HG03196 (cell line): ENCODE measurements around the gene DBP.

ENCODE experiments used
- ATAC-seq: cut with Tn5 transposase; IDR thresholded peaks from one replicate; pipeline ENCODE4 v1.9.1; 2021; ENCODE audit not compliant: unreplicated experiment

Gene DBP

DNA sequence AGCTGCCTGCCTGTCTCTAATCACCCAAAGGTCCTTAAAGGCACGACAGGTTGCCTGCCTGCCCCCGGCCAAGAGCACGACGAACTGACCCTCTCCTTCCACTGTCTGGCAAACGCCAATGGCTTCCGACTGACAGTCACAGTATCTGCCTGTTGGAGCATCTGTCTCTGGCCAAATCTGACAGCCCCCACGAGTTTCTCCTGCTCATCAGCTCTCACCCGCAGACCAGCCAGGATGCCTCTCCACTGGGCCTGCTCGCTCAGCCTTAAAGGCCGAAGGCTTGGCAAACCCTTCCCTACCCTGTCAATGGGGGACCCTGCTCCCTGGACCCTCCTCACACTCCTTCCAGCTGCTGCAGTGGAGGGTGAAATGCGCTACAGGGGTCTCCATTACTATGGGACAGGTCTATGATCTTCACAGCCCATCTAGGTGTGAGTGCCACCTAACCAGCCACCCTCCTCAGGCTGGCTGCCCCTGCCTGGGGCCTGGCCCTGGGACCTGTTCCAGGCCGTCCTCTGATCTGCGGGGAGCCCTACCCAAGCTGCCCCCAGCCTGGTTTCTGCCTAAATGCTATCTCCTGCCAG is 23.2 kb downstream of the DBP start:
- no peak for ATAC-seq

DNA sequence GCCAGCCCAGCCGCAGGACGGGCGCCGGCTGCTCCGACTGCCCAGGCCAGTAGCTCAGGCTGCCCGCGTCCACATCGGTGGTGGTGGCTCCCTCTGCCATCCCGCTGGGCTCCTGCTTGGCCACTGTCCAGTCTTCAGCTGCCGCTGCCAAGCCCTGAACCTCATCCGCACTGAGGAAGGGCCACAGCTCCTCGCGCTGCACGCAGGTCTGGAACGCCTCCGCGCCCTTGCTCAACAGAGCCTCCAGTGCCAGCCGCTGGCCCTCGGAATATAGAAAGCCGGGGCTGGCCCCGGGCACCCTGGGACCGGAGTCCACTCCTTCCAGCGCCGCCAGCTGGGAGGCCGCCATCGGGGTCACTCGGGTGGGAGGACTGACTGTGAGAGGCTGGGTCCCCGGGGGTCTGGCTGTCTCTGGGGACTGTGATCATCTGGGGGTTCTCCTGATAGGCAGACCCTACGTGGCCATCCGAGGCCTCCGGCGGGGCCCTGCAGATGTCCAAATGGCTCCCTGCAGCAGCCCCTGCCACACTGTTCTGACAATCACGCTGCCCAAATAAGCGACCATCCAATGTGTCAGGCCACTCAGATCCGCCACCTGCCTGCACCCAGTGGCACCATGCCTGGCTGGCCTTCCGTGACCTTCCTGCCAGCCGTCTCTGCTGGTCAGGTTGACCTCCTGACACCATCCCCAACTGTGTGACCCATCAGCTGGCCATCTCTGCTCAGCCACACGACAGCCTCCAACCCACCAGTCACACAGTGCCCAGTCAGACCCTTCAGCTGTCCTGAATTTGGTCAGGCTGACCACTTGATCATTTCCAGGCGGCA is 23.9 kb downstream of the DBP start:
- ATAC-seq: no peak

DNA sequence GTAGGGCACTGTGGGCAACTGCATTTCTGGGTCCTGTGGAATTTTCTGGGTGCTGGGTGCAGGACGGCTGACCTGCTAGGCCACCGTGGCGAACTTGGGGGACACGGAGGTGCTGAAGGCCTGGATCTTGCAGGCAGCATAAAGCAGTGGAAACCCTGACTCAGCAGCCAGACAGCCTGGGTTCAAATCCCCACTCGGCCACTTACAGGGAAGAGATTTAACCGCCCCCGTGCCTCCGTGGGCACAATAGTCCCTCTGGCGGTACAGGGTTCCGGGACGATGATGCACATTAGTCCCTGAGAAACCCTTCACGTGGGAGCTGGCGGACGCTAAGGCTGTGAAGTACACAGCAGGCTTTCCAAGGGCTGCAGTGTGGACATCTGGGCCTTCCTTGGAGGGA is 25.3 kb downstream of the DBP start:
- no peak for ATAC-seq

DNA sequence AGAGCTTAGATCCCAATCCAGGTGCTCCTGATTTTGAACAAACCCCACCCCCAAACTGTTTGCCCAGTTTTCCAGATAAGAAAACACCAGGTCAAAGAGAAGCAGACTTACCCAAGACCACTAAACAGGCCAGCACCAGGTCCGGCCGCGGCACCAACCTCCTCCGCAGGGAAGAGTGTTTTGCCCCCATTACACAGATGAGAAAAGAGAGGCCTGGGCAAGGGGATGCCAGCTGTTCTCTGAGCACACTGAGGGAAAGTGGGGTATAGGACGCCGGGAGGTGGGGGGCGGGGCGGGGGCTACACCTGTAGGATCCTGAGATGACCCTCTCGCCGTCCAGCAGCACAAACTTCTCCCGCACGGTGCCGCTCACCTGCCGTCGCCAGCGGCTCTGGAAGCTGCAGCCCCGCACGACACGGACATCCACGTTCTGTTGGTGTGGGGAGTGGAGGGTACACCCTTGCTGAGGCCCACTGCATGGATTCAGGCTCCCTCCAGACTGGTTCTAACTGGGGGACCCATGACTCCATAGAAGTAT is 27.5 kb downstream of the DBP start:
- no peak for ATAC-seq

DNA sequence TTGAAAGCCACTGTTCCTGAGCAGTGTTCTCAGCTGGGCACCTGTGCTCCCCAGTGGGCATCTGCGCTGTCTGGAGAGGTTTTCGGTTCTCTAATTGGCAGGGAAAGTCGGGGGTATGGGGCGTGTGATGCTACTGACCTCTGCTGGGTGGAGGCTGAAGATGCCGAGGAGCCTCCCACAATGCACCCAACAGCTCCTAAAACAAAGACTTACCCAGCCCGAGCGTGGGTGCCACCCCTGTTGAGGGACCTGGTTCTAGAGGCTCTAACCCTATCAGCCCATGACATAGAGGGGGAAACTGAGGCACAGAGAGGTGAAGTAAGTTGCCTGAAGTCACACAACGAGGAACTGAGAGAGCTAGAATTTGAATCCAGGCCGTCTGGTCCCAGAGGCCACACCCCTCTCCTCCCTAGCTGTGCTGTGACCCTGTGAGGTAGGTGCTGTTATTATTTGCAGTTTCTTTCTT is 28.3 kb downstream of the DBP start:
- peak; percentile 55 for ATAC-seq

DNA sequence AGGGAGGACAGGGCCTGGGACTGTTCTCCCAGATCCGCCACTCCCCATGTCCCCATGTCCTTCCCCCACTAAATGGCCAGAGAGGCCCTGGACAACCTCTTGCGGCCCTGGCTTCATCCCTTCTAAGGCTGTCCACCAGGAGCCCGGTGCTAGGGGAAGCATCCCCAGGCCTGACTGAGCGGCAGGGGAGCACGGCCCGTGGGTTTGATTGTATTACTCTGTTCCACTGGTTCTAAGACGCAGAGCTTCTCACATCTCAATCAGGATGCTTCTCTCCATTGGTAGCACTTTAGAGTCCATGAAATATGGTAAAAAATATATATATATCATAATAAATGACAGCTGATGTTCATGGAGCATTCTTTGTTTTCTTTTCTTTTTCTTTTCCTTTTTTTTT is 29.8 kb downstream of the DBP start:
- ATAC-seq: no peak

DNA sequence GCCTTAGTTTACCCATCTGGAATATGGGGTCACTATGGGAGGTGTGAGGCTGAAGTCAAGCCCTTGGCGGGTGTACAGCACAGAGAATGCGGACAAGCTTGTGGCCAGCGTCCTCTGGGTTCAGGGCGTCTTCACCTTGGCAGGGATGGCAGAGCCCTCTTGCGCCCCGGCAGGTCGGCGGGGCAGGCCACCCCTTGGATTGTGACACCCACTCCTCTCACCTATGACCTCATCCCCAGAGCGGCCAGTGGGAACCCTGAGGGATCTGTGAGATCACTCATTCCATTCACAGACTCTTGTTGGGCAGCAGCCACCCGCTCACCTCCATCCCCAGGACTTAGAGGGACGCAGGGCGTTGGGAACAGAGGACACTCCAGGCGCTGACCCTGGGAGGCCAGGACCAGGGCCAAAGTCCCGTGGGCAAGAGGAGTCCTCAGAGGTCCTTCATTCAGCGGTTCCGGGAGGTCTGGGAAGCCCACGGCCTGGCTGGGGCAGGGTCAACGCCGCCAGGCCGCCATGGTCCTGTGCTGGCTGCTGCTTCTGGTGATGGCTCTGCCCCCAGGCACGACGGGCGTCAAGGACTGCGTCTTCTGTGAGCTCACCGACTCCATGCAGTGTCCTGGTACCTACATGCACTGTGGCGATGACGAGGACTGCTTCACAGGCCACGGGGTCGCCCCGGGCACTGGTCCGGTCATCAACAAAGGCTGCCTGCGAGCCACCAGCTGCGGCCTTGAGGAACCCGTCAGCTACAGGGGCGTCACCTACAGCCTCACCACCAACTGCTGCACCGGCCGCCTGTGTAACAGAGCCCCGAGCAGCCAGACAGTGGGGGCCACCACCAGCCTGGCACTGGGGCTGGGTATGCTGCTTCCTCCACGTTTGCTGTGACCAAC is 30.5 kb downstream of the DBP start, which contains the start of gene SPACA4:
SPACA4 (plus strand) TSS at position 280 of the 896 bp plus-strand sequence; CDS start at position 517, 237 bp downstream.
- ATAC-seq: no peak

DNA sequence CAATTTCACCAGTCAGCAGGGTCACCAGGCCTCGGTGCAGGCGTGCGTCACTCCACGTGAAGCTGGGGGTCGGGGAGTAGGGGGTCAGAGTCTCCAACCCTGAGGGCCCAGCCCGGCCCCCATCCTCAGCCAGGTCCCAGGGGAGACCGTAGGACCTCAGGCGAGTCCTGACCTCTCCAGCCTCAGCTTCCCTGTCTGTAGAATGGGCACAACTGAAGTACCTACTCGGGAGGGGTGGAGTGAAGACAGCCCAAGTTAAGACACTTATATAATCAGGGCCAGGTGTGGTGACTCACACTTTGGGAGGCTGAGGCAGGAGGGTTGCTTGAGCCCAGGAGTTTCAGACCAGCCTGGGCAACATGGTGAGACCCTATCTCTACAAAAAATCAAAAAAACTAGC is 33.3 kb downstream of the DBP start:
- no peak for ATAC-seq

DNA sequence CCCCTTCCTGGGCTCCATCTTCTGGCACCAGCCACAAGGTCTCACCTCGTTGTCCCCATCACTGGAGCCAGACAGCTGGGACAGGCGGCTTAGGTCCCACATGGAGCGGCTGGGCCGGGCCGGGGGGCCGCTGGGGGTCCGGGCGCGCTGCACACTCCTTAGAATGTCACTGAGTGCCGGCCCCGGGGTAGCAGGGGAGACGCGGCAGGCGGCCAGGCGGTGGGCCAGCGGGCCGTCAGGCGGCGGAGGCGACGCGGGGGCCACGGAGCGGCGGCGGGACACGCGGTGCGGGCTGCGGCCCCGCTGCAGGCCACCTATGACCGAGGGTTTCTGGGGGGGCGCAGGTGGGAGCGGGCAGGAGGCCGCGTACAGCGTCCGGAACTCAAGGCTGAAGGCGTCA is 33.7 kb downstream of the DBP start:
- no peak for ATAC-seq

DNA sequence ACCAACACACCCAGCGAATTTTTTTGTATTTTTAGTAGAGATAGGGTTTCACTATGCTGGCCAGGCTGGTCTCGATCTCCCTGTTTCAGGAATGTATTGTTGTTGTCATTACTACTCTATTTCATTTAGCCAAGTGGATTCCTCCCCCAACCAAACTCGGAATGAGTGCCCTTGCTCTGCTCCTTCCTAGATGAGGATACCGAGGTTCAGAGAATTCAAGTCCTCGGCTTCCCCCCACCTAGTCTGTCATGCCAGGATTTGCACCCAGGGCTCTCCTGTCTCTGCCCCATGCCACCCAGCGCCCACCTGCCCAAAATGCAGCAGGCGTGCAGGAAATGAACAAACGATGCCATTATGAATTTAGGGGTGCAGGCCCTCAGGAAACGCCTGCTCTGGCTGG is 34.2 kb downstream of the DBP start:
- no peak for ATAC-seq

DNA sequence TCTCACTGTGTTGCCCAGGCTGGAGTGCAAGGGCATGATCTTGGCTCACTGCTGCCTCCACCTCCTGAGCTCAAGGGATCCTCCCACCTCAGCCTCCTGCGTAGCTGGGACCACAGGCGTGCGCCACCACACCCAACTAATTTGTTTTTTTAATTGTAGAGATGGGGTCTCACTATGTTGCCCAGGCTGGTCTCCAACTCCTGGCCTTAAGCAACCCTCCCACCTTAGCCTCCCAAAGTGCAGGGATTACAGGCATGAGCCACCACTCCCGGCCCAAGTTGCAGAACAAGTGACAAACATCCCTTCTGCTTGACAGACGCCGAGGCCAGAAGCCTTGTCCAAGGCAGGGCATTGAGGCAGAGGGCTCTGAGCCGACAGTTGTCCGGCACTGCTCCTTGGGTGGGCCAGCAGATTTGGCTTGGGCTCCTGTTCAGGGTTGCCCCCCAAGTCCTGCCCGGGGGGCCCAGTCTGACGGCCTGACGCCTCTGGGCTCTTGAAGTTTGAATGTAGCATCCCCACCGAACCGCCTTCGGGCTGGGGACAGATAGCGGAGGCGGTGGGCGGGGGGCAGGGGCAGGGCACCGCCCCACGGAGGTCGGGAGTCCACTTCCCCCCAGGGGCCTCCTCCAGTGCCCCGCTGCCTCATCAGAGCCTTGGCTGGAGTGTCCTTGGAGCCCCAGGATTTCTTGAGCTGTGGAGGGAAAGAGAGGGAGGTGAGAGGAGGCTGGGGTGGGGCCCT is 36.3 kb downstream of the DBP start:
- no peak for ATAC-seq

DNA sequence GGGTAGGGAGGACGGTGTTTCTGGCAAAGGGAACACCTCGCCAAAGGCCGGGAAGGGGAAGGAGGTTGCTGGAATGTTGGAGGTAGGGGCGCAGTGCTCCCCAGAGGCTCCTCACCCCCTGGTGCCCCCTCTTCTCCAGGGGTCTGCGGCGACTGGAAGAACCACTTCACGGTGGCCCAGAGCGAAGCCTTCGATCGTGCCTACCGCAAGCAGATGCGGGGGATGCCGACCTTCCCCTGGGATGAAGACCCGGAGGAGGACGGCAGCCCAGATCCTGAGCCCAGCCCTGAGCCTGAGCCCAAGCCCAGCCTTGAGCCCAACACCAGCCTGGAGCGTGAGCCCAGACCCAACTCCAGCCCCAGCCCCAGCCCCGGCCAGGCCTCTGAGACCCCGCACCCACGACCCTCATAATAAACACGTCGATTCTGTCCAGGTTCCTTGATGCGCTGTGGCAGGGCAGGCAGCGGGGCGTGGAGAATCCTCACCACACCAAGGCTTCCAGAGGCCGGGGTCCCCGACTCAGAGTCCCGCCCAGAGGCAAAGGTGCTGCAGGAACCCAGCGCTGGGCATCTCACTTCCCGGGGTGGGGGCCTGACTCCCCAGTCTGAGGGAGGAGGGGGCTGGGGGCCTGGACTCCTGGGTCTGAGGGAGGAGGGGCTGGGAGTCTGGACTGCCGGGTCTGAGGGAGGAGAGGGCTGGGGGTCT is 38.0 kb downstream of the DBP start:
- no peak for ATAC-seq

DNA sequence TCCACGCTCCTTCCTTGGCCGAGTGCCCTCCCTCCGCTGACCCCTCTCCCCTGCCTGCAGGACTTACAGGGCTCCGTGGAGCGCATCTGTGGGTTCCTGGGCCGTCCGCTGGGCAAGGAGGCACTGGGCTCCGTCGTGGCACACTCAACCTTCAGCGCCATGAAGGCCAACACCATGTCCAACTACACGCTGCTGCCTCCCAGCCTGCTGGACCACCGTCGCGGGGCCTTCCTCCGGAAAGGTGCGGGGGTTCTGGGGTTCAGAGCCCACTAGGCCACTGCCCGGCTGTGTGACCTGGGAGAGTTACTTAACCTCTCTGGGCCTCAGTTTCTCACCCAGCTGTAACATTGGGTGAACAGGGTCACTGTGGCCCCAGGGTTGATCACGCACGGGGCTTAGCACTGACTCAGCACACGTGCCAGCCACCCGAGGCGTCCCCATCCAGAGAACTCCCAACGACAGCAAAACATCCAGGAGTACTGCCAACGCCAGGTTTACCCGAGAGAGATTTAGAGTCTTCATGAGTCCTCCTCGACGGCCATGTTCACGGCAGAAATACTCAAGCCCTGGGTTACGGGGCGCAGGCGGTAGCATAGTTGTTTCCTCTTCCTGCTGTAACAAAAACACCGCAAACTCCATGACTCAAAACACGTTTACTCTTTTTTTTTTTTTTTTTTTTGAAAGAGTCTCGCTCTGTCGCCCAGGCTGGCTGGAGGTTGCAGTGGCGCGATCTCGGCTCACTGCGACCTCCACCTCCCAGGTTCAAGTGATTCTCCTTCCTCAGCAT is 40.3 kb downstream of the DBP start:
- no peak for ATAC-seq

DNA sequence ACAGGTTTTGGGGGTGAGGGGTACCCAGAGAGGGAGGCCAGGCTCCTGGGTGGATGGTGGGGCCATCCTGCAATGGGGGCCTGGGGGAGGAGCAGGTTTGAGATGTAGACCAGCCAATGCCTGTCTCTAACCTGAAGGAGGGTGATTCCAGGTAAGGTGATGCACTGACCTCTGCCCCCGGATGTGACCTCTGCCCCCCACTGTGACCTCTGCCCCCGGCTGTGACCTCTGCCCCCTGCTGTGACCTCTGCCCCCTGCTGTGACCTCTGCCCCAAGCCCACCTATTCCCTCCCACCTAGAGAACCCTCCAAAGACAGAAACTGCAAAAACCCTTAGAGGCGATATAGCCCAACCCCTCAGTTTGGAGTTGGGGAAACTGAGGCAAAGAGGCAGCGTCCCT is 40.9 kb downstream of the DBP start:
- no peak for ATAC-seq

DNA sequence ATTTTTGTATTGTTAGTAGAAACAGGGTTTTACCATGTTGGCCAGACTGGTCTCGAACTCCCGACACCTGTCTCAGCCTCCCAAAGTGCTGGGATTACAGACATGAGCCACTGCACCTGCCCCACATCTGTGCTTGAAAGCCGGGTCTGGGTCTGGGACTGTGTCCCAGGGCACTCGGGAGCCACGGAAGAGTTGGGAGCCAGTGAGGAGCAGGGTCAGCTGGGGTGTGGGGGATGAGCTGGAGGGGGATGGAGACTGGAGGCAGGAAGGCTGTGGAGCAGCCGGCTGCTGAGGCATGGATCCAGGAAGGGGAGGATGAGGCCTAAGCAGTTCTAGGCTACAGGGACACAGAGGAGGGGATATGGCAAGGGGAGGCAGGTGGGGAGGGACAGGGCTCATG is 41.3 kb downstream of the DBP start:
- no peak for ATAC-seq

DNA sequence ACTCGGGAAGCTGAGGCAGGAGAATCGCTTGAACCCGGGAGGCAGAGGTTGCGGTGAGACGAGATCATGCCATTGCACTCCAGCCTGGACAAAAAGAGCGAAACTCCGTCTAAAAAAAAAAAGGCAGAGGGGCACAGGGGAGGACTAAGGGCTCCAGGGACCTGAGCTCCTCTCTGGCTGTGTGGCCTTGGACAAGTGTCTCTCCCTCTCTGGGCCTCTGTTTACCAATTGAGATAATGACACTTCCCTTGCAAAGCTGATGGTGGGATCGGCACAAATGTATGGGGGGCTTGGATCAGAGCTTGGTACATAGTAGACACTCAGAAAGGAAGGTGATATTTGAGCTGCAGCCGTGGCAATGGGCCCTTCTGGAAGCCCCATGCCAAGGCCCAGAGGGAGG is 42.0 kb downstream of the DBP start:
- no peak for ATAC-seq

DNA sequence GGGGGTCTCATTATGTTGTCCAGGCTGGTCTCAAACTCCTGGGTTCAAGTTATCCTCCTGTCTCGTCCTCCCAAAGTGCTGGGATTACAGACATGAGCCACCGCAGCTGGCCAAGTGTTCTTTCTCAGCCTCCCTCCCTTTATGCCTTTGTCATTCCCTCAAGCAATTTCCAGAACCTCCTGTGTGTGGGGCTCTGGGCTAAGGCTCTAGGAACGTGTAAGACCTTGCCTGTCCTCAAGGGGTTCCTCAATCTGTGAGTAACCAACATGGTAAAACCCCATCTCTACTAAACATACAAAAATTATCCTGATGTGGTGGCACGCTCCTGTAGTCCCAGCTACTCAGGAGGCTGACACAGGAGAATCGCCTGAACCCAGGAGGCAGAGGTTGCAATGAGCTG is 46.2 kb downstream of the DBP start:
- ATAC-seq: no peak

DNA sequence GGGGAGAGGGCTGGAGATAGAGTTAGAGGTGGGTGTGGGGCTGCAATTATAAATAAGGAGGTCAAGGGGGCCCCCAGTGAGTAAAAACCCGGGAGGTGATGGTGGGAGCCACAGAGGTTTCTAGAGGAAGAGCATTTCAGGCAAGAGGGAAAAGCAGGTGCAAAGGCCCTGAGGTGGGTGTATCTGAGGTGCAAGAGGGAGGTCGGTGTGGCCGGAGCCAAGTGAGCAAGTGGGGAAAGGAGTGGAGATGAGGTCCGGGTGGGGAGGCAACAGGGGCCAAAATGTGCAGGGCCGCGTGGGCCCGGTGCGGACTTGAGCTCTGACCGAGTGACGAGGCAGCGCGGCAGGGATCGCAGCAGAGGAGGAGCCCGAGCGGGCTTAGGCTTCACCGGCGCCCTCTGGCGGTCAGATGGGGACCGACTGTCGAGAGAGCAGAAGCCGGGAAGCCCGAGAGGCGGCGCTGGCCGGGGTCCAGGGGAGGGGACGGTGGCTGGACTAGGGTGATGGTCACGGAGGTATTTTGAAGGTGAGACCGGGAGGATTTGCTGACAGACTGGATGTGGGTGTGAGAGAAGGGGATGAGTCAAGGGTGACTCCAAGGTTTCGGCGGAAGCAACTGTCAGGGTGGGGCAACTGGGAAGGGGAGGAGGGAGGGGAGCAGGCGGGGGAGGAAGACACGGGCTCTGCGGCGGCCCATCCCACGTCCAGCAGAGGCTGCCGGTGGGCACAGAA is 48.3 kb downstream of the DBP start:
- ATAC-seq: peak; percentile 43

DNA sequence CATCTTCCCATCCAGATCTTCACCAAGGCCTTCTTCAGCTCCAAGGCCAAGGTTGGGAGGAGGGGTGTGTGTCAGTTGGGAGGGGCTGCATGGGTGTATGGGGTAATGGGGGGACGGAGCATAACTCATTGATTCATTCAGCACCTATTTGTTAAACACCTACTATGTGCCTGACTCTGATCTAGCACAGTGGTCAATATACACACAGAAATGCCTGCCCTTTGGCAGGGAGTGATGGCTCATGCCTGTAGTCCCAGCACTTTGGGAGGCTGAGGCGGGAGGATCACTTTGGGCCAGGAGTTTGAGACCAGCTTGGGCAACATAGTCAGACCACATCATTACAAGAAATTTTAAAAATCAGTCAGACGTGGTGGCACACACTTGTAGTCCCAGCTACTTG is 49.8 kb downstream of the DBP start:
- no peak for ATAC-seq
